Medulla oblongata (tissue), 1 donor: Measurements from ENCODE around the gene TRMT2B.
"Not testable (repeated sequence)": the region's sequence is repeated elsewhere in the genome, so short reads cannot be mapped to it uniquely, and the experiment has no call there.

Source experiments
- DNase-seq: peaks from one replicate; pipeline ENCODE4 v3.0.0-alpha.2; 2015; ENCODE audit errors: extremely low spot score

Gene TRMT2B

GRCh38 chrX:101051549-101052302 lies at the start of gene TRMT2B:
Gene TRMT2B (minus strand): TSS chrX:101052111. CDS start chrX:101042289, 9,822 bp downstream.
- DNase-seq: peak; percentile 76

GRCh38 chrX:101097546-101098453 lies 45.9 kb upstream of the TRMT2B start, which contains the start of gene CENPI:
Gene CENPI (plus strand): TSS chrX:101098204. CDS start chrX:101101071, 2,867 bp downstream.
- DNase-seq: peak; percentile 91

- no peak for DNase-seq
These were observed 39.9 kb upstream of the TRMT2B start for GRCh38 chrX:101091817-101092216.

- no peak for DNase-seq
These were observed 29.3 kb upstream of the TRMT2B start for GRCh38 chrX:101081231-101081630.

GRCh38 chrX:101080326-101081124 lies 28.6 kb upstream of the TRMT2B start:
- DNase-seq: no peak

- no peak for DNase-seq
These were observed 27.9 kb upstream of the TRMT2B start for GRCh38 chrX:101079736-101080270.

- peak; percentile 3 for DNase-seq
These were observed 27.0 kb upstream of the TRMT2B start, which contains the start of gene TMEM35A for GRCh38 chrX:101078716-101079598. Gene TMEM35A (plus strand): TSS chrX:101078879. CDS start chrX:101079003, 124 bp downstream.

- DNase-seq: no peak
These were observed 19.7 kb upstream of the TRMT2B start for GRCh38 chrX:101071582-101071981.

GRCh38 chrX:101062176-101062575 lies 10.3 kb upstream of the TRMT2B start:
- DNase-seq: no peak

GRCh38 chrX:101057093-101057714 lies 5.3 kb upstream of the TRMT2B start:
- no peak for DNase-seq

GRCh38 chrX:101056551-101056950 lies 4.6 kb upstream of the TRMT2B start:
- DNase-seq: not testable (repeated sequence)

- no peak for DNase-seq
These were observed 760 bp downstream of the TRMT2B start for GRCh38 chrX:101051153-101051548.

- DNase-seq: no peak
These were observed 11.7 kb downstream of the TRMT2B start for GRCh38 chrX:101040197-101040596.

- DNase-seq: no peak
These were observed 14.7 kb downstream of the TRMT2B start for GRCh38 chrX:101037231-101037630.

- no peak for DNase-seq
These were observed 22.2 kb downstream of the TRMT2B start for GRCh38 chrX:101029665-101030064.

- DNase-seq: no peak
These were observed 23.3 kb downstream of the TRMT2B start for GRCh38 chrX:101028562-101028961.

GRCh38 chrX:101025126-101025525 lies 26.8 kb downstream of the TRMT2B start:
- DNase-seq: no peak

GRCh38 chrX:101022020-101022419 lies 29.9 kb downstream of the TRMT2B start:
- DNase-seq: no peak

GRCh38 chrX:101012031-101012430 lies 39.9 kb downstream of the TRMT2B start:
- DNase-seq: not testable (repeated sequence)

GRCh38 chrX:101009090-101009489 lies 42.8 kb downstream of the TRMT2B start:
- no peak for DNase-seq
